Colon (tissue), 2 donors: ENCODE results near the gene PRADC1.
"Not testable (repeated sequence)": the region's sequence is repeated elsewhere in the genome, so short reads cannot be mapped to it uniquely, and the experiment has no call there.

Source experiments
- FAIRE-seq: peaks from 2 replicates; lab custom pipeline; 2012; peaks lifted over from hg19 to GRCh38; lab: Jason Lieb, UNC
- donor health status: control.
- donor health status: control.

PRADC1 gene

GRCh38 chr2:73233154-73233931 lies at the start of gene PRADC1:
Gene PRADC1 (minus strand): TSS chr2:73233239. CDS start chr2:73233160, 79 bp downstream.
- no peak for FAIRE-seq

DNA sequence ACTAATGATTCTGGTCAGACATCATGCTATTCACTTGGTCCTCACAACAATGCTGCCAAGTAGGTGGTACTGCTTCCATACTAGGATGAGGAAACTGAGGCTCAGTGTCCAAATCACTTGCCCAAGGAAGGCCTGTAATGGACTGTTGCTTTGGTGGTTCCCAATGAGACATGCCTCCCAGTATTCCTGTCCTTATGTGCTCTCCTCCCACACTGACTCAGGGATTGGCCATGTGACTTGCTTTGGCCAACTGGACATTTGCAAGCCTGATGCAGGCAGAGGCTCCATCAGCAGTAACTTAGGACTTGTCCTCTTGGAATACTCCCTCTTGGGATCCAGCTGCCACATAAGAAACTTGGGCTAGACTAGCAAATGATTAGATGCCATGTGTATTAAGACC lies 48.2 kb upstream of the PRADC1 start:
- FAIRE-seq = no peak

GRCh38 chr2:73279852-73280251 lies 46.8 kb upstream of the PRADC1 start:
- no peak for FAIRE-seq

DNA sequence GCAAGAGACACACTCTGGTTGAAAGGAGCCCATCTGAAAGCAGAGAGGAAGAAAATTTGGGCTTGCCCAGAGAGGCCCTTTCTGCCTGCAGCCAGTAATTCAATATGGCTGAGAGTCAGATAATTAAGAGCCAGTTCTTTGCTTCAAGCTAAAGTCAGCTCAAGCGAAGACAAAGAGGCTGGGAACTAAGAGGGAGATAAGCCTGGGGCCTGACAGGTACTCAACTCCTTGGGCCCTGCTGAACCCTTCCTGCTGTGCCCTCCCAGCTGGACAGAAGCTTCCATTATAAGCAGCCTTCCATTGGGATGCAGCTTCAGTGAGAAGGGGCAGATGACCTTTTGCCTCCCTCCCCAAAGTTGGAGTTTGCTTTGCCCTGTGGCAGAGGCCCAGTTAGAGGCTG lies 39.2 kb upstream of the PRADC1 start:
- FAIRE-seq = no peak

- no peak for FAIRE-seq
Observed at GRCh38 chr2:73269686-73270465, 36.8 kb upstream of the PRADC1 start.

DNA sequence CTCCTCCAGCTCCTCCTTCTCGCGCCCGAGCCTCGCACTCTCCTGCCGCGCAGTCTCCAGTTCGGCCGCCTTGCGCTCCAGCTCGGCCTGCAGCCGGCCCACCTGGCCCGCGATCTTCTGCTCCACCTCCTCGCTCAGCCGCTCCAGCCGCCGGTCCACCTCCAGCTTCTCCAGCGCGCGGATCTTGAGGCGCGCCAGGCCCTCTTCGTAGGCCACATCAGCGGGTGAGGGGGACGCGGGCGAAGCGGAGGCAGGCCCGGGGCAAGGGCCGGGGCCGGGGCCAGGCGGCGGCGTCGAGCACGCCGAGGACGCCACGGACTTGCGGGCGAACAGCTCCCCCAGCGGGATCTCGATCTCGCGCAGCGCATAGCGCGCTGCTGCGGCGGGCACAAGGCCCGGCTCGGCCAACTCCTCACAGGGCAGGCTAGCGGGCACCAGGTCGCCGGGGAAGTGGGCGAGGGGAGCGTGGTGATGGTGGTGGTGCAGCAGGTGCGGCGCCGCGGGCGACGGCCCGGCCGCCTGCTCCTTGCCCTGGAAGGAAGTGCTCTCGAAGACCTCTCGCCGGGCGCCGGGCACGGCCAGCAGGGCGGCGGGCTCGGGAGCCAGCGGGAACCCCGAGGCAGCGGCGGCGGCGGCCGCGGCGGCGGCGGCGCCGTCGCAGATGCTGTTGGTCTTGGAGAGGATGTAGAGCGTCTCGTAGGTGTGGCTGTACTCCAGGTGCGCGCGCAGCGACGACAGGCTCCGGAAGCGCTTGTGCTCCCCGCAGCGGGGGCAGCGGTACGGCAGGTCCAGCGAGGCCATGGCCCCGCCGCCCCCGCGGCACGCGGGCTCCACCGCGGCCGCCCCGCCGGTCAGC lies 36.0 kb upstream of the PRADC1 start:
- FAIRE-seq = no peak

DNA sequence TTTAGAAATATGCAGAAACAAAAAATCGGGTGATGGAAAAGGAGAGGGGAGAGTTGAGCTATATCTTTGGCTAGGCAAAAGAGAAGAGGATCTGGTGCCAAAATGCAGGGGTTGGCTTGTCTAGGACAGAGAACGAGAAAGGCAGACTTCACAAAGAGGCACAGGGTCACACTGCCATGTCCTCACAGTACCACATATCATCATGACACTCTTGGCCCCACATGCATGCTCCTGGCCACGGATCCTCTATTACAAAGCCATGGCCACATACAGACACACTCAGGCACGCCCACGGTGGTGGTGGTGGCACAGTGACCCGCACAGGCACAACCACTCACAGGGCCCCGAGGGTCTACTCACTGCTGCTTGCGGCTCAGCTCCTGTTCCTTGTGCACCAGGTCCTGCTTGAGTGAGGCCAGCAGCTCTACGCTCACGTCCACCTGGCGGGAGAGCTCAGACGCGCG lies 35.4 kb upstream of the PRADC1 start:
- no peak for FAIRE-seq

DNA sequence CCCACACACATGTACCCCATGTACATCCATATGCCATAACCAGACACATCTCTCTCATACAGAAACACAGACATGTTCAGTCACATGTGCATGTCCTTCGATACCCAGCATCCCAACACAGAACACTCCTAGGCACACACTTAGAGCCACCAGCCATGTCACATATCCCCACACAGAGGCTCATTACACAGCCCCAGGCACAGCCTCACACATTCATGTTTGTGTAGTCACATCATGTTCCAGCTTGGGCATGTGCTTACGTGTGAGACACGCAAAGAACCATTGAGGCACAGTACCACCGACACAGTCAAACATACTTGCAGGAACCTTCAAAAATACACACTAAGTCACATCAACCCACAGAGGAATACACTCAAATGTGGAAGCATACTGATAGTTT lies 34.0 kb upstream of the PRADC1 start:
- FAIRE-seq = no peak

DNA sequence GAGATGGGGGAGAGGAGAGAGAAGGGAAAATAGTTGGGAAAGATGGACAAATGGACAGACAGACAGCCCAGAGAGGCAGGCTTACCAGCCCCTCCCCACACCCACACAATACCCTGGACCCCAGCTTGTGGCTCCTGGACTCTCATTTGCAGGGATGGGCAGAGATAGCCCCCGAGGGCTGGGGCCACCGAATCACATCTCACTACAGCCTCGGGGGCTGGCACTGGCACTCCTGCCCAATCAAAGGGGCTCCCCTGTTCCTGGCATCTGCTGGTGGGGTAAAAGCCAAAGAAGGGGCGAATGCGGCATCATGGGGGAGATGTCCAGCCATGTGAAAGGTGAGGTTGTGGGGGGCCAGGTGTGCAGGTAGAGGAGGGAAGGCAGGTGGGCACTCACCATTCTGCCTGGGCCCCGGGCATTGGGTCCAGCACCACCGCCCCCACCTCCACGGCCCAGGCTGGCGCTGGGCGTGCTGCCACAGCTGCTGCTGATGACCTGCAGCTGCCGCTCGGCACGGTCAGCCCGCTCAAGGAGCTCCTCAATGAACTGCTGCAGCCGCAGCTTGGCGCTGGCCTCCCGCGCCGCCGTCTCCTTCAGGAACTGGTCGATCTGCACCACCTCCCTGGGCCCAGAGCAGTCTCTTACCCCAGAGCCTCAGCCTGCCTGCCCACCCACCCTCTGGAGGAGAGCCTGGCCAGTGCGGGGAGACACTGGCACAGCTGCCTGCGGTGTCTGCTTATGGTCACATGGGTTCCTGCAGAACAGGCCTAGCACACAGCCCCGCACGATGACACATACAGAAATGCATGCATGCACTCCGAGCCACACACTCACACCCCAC lies 33.2 kb upstream of the PRADC1 start:
- no peak for FAIRE-seq

- no peak for FAIRE-seq
Observed at GRCh38 chr2:73265298-73266060, 32.4 kb upstream of the PRADC1 start.

DNA sequence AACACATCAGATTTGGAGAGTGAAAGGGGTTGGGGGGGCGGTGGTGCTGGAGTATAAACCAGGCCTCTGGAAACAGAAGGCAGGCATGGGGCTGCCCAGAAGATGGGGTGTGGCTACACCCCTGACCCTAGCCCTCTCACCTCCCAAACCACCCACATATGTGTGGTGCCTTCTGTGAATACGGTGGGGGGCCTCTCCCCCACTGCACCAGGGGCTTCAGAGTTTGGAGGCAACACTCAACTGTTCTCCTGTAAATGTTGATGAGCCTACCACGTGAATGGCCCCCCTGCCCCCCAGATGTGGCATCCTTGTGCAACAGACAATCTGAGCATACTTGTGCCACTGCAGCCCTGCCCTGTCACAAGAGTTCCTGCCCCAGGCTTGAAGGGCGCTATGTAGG lies 31.7 kb upstream of the PRADC1 start:
- FAIRE-seq = no peak

- FAIRE-seq = no peak
Observed at GRCh38 chr2:73264332-73264606, 31.2 kb upstream of the PRADC1 start.

- no peak for FAIRE-seq
Observed at GRCh38 chr2:73263540-73264331, 30.7 kb upstream of the PRADC1 start.

DNA sequence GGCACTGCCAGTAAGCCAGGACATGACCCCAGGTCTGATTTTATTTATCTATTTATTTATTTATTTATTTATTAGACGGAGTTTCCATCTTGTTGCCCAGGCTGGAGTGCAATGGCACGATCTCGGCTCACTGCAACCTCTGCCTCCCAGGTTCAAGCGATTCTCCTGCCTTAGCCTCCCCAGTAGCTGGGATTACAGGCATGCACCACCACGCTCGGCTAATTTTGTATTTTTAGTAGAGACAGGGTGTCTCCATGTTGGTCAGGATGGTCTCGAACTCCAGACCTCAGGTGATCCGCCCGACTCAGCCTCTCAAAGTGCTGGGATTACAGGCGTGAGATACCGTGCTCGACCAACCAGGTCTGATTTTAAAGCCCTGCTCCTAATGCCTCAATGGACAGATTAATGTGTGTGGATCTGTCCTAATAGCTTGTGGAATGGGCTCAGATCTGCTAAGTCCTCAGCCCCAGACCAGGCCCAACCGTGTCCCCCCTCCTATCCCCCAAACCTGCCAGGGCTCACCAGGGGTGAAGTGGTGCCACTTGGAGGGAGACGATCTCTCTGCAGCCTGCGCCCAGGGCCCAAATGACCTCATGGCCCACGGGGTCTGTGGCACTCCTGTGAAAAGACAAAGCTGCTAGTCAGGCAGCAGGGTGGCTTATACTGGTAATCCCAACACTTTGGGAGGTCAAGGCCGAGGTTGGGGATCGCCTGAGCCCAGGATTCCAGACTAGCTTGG lies 29.8 kb upstream of the PRADC1 start:
- FAIRE-seq = not testable (repeated sequence)

DNA sequence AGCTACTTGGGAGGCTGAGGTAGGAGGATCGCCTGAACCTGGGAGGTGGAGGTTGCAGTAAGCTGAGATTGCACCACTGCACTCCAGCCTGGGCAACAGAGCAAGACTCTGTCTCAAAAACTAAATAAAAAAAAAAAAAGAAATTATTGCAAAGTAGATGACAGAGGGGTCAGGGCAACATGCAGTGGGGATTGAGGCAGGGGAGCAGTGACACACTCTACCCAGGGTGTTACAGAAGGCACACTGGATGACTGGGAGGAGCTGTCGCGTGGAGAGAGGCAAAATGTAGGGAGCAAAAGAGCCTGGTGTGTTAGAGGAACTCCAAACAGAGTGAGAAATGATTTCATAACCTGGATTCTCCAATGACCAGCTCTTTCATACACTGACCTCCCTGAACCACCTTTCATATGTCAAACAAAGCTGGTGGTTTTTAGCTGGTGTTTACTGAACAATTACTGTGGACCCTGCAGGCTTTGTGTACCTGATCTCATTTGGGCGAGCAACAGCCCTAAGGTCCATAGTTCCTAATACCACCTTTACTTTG lies 29.1 kb upstream of the PRADC1 start:
- FAIRE-seq = no peak

DNA sequence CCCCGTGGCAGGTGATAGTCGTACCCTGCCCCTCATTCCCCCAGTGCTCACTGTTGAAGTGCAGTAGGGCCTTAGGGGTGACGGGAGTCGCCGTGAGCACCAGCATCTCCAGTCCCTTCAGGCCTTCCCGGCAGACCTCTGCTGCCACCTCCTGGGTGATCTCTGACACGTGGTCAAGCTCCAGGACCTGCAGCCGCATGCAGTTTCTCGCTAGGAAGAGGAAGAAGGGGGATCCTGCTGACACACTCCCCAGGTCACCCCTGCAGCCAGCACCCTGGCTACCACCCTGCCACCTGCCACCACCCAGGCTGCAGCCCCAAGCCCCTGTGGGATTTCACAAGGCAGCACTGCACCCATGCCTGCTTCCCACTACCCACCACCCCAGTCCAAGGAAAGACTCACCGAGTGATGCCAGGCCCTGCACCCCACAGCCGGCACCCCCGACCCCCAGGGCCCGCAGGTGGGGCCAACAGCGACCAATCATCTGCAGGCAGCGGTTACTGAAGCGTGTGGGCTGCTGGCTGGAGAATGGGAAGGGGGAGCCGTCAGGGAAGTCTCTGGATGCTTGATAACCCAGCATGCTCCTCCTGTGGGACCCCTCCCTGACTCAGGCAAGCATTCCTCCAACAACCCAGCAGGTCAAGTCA lies 27.4 kb upstream of the PRADC1 start:
- no peak for FAIRE-seq

- FAIRE-seq = no peak
Observed at GRCh38 chr2:73259704-73260337, 26.8 kb upstream of the PRADC1 start.

DNA sequence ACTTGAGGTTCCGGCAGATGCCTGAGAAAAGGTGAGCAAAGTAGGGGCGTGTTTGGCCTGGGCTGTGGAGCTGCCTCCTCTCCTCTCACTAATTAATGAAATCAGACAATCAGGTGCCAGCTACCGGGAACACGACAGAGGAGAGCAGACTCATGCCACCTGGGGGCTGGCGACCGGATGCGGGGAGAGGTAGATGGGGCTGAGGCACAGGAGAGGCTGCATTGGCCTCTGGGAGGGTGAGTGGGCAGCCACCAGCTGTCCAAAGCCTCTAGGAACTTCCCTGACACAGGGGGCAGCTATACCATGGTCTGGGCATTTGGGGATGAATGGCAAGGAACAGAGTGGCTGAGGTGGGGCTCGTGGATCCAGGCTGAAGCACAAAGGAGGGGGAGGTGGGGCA lies 26.2 kb upstream of the PRADC1 start:
- FAIRE-seq = no peak
